AG04450 (cell line): ENCODE measurements around the gene RTN4RL2. TPM values are rescaled to one million over a fixed set of nuclear protein-coding genes. Genes with fewer than 3 reads are reported as not detected.

Experiments
- CTCF ChIA-PET: fragments of 300-600, 350-600 bp; formaldehyde crosslinking; extraction: SDS; loops from one replicate; lab custom pipeline; 2022; ENCODE audit warnings: antibody characterized with exemption, inconsistent platforms; lab: Charles Lee
- POLR2A ChIA-PET: fragments of 350-600 bp; formaldehyde crosslinking; extraction: SDS; loops from one replicate; lab custom pipeline; 2021; ENCODE audit warnings: antibody characterized with exemption, inconsistent platforms; lab: Yijun Ruan, JAX
- DNase-seq: peaks from one replicate; pipeline ENCODE4 v3.0.0-alpha.2; 2011; ENCODE audit warnings: low read depth, low spot score
- H3K27ac ChIP-seq: one replicate; pipeline ENCODE4 v1.5.1; 2012; ENCODE audit warnings: low read depth, low read length, control low read depth
- H3K27me3 ChIP-seq: one replicate; pipeline ENCODE4 v1.6.0; 2012; ENCODE audit warnings: low read length; ENCODE audit not compliant: control insufficient read depth, insufficient read depth
- H3K4me3 ChIP-seq: 2 replicates; pipeline ENCODE4 v1.5.1; 2011; ENCODE audit warnings: mild to moderate bottlenecking, low read depth, low read length, control low read depth
- H3K9me3 ChIP-seq: 2 replicates; pipeline ENCODE4 v1.5.1; 2012; ENCODE audit warnings: low read length; ENCODE audit not compliant: control insufficient read depth, insufficient read depth
- CTCF ChIP-seq: IDR thresholded peaks from 2 replicates; pipeline ENCODE4 v1.5.1; 2011; ENCODE audit warnings: low read depth, low read length, control low read depth, inconsistent platforms
- polyA plus RNA-seq: library from polyadenylated mRNA; depleted of rRNA; stranded (reverse); fragments of >200 nt; gene quantifications from 2 replicates; pipeline ENCODE4 v1.2.3, GENCODE V29; 2011

Gene RTN4RL2
- polyA plus RNA-seq, 1 experiment = 0.11 TPM

- H3K4me3 ChIP-seq = no peak overlapping the region
- no peak for DNase-seq
- CTCF ChIA-PET = interaction anchor here (0.5 to 6.3 kb wide), 9 partner anchors 7 to 1033 kb away, joined by 3 to 121 read pairs (median 15); no protein-coding TSS in a partner anchor
These were observed 30.3 kb downstream of the RTN4RL2 start for GRCh38 chr11:57490456-57491248.

GRCh38 chr11:57491371-57492061 lies 31.2 kb downstream of the RTN4RL2 start:
- ChIA-PET CTCF (interaction anchor here (0.7 to 6.3 kb wide), 16 partner anchors 8 to 1032 kb away, joined by 3 to 121 read pairs (median 5); partner anchors contain the start of gene RTN4RL2), POLR2A (interaction anchor here (0.6 kb wide), 1 partner anchor 20 kb away, joined by 3 read pairs; no protein-coding TSS in a partner anchor)
- no peaks in the 10 kb centered on the region for H3K27me3 ChIP-seq
- TF ChIP-seq CTCF = peak; percentile 58
- H3K4me3 ChIP-seq = no peak overlapping the region
- H3K9me3 ChIP-seq = no peaks in the 10 kb centered on the region
- no peak overlapping the region for H3K27ac ChIP-seq
- no peak for DNase-seq

More at GRCh38 chr11:57490456-57491248, 30.3 kb downstream of the RTN4RL2 start:
- Histone ChIP-seq H3K27ac (no peak overlapping the region), H3K27me3 (no peaks in the 10 kb centered on the region), H3K9me3 (no peaks in the 10 kb centered on the region)
- no peak for TF ChIP-seq CTCF
- POLR2A ChIA-PET = no interaction called here

GRCh38 chr11:57493507-57494503 lies 33.5 kb downstream of the RTN4RL2 start:
- POLR2A ChIA-PET = interaction anchor here (1.1 kb wide), 1 partner anchor 33 kb away, joined by 5 read pairs; no protein-coding TSS in a partner anchor
- no peaks in the 10 kb centered on the region for H3K9me3 ChIP-seq
- CTCF ChIA-PET = interaction anchor here (0.6 to 6.3 kb wide), 40 partner anchors 8 to 1032 kb away, joined by 3 to 121 read pairs (median 5); partner anchors contain the start of genes RTN4RL2, SLC43A1, SMTNL1 and TNKS1BP1
- no peaks in the 10 kb centered on the region for H3K27me3 ChIP-seq
- peak; percentile 87 for TF ChIP-seq CTCF
- no peak for DNase-seq
- peak overlapping the region; percentile 31 for H3K27ac ChIP-seq
- no peak overlapping the region for H3K4me3 ChIP-seq

GRCh38 chr11:57496109-57496820 lies 35.9 kb downstream of the RTN4RL2 start:
- POLR2A ChIA-PET = no interaction called here
- Histone ChIP-seq H3K27me3 (no peaks in the 10 kb centered on the region), H3K9me3 (no peaks in the 10 kb centered on the region; the same call in 1 of the 2 replicates), H3K27ac (no peak overlapping the region), H3K4me3 (no peak overlapping the region)
- CTCF ChIA-PET = interaction anchor here (1.3 to 6.3 kb wide), 3 partner anchors 31 to 38 kb away, joined by 3 to 121 read pairs (median 10); no protein-coding TSS in a partner anchor
- no peak for DNase-seq
- TF ChIP-seq CTCF = no peak
